ENCODE results near the gene PLEKHA8. TPM values are rescaled to one million over a fixed set of nuclear protein-coding genes. Genes with fewer than 3 reads are reported as not detected.

The PLEKHA8 gene
- total RNA-seq, 4 donors from 2014 or later, result 6.1 to 24.4 (median 11.5) TPM

GRCh38 chr7:30135301-30136116, 107.3 kb downstream of the PLEKHA8 start:
- TF ChIP-seq CTCF (IDR thresholded peaks at IDR 0.05), result peak in 1 of 4 experiments; percentile 4
- no peak for TF ChIP-seq POLR2A (IDR thresholded peaks at IDR 0.05)
- H3K27ac ChIP-seq, result peak overlapping the region; percentile 92 to 95
- DNase-seq, result peak; percentile 56 to 58
- H3K9me3 ChIP-seq, result no peaks in the 10 kb centered on the region
- peaks cover 0 to 8% of the 10 kb centered on the region in 2 donors for H3K4me1 ChIP-seq
- H3K36me3 ChIP-seq, result no peaks in the 10 kb centered on the region
- intact Hi-C loops (cut with DNase I; ENCODE audit: low total_unique reads), result no loop called here
- H3K27me3 ChIP-seq, result no peaks in the 10 kb centered on the region
- H3K4me3 ChIP-seq, result peak overlapping the region; percentile 85 to 97

- H3K36me3 ChIP-seq, result no peaks in the 10 kb centered on the region
- no peaks in the 10 kb centered on the region for H3K9me3 ChIP-seq
- peak overlapping the region; percentile 92 to 95 for H3K27ac ChIP-seq
- no peaks in the 10 kb centered on the region for H3K27me3 ChIP-seq
- H3K4me3 ChIP-seq, result peak overlapping the region; percentile 85 to 97
- TF ChIP-seq POLR2A (IDR thresholded peaks at IDR 0.05) (no peak), CTCF (IDR thresholded peaks at IDR 0.05) (no peak)
- no peak for DNase-seq
- intact Hi-C loops (cut with DNase I; ENCODE audit: low total_unique reads), result no loop called here
- peaks cover 0 to 8% of the 10 kb centered on the region in 2 donors for H3K4me1 ChIP-seq
Measured at GRCh38 chr7:30136117-30136731, 108.0 kb downstream of the PLEKHA8 start.

- Histone ChIP-seq H3K9me3 (no peaks in the 10 kb centered on the region), H3K4me1 (peaks cover 0 to 8% of the 10 kb centered on the region in 2 donors), H3K27me3 (no peaks in the 10 kb centered on the region), H3K4me3 (peak overlapping the region in 1 of 2 donors; percentile 85), H3K36me3 (no peaks in the 10 kb centered on the region), H3K27ac (no peak overlapping the region)
- TF ChIP-seq CTCF (IDR thresholded peaks at IDR 0.05) (no peak), POLR2A (IDR thresholded peaks at IDR 0.05) (no peak)
- DNase-seq, result no peak
- intact Hi-C loops (cut with DNase I; ENCODE audit: low total_unique reads), result no loop called here
Measured at GRCh38 chr7:30136743-30137485, 108.7 kb downstream of the PLEKHA8 start.

- Histone ChIP-seq H3K36me3 (no peaks in the 10 kb centered on the region), H3K4me1 (peaks cover 3 to 8% of the 10 kb centered on the region in 2 donors), H3K9me3 (no peaks in the 10 kb centered on the region), H3K27ac (no peak overlapping the region), H3K4me3 (no peak overlapping the region), H3K27me3 (no peaks in the 10 kb centered on the region)
- TF ChIP-seq POLR2A (IDR thresholded peaks at IDR 0.05) (no peak), CTCF (IDR thresholded peaks at IDR 0.05) (no peak)
- intact Hi-C loops (cut with DNase I; ENCODE audit: low total_unique reads), result no loop called here
- DNase-seq, result no peak
Measured at GRCh38 chr7:30139836-30140384, 111.7 kb downstream of the PLEKHA8 start.
